GM19467 (cell line): ENCODE measurements around the gene MB21D2.
A peak's percentile ranks its signal among the peaks of the same experiment; 100 is the strongest.

Source experiments
- ATAC-seq: cut with Tn5 transposase; IDR thresholded peaks from one replicate; pipeline ENCODE4 v1.9.1; 2021; ENCODE audit warnings: mild to moderate bottlenecking, moderate library complexity; ENCODE audit not compliant: unreplicated experiment

The MB21D2 gene

GRCh38 chr3:192892981-192893700 lies 24.5 kb downstream of the MB21D2 start:
- ATAC-seq: peak; percentile 94

- ATAC-seq: no peak
Measured at GRCh38 chr3:192890347-192891335, 27.0 kb downstream of the MB21D2 start.

GRCh38 chr3:192889679-192890078 lies 28.0 kb downstream of the MB21D2 start:
- no peak for ATAC-seq

- no peak for ATAC-seq
Measured at GRCh38 chr3:192888190-192888589, 29.5 kb downstream of the MB21D2 start.

- no peak for ATAC-seq
Measured at GRCh38 chr3:192887701-192888100, 30.0 kb downstream of the MB21D2 start.

GRCh38 chr3:192887047-192887446 lies 30.6 kb downstream of the MB21D2 start:
- ATAC-seq: no peak

GRCh38 chr3:192884777-192885773 lies 32.6 kb downstream of the MB21D2 start:
- no peak for ATAC-seq

GRCh38 chr3:192883512-192883911 lies 34.1 kb downstream of the MB21D2 start:
- no peak for ATAC-seq

GRCh38 chr3:192881159-192881786 lies 36.4 kb downstream of the MB21D2 start:
- no peak for ATAC-seq

- ATAC-seq: no peak
Measured at GRCh38 chr3:192880313-192880712, 37.3 kb downstream of the MB21D2 start.

- ATAC-seq: no peak
Measured at GRCh38 chr3:192879346-192880031, 38.2 kb downstream of the MB21D2 start.

GRCh38 chr3:192875971-192876565 lies 41.6 kb downstream of the MB21D2 start:
- no peak for ATAC-seq

GRCh38 chr3:192870822-192871221 lies 46.8 kb downstream of the MB21D2 start:
- ATAC-seq: no peak

GRCh38 chr3:192869131-192870031 lies 48.3 kb downstream of the MB21D2 start:
- ATAC-seq: no peak

GRCh38 chr3:192867645-192868044 lies 50.0 kb downstream of the MB21D2 start:
- no peak for ATAC-seq

- ATAC-seq: no peak
Measured at GRCh38 chr3:192866804-192867203, 50.9 kb downstream of the MB21D2 start.

- peak; percentile 63 for ATAC-seq
Measured at GRCh38 chr3:192864941-192865340, 52.7 kb downstream of the MB21D2 start.

GRCh38 chr3:192863091-192863420 lies 54.6 kb downstream of the MB21D2 start:
- ATAC-seq: no peak
